Measurements from ENCODE around the gene SCLT1.
"Not testable (repeated sequence)": the region's sequence is repeated elsewhere in the genome, so short reads cannot be mapped to it uniquely, and the experiment has no call there.

SCLT1 gene

GRCh38 chr4:129069537-129069936 is 23.8 kb downstream of the SCLT1 start:
- not testable (repeated sequence) for DNase-seq (ENCODE audit: low read depth)

- DNase-seq (ENCODE audit: low read depth) = peak; percentile 80
Measured at GRCh38 chr4:129064717-129065116, 28.6 kb downstream of the SCLT1 start.

- DNase-seq (ENCODE audit: low read depth) = no peak
Measured at GRCh38 chr4:129063640-129064039, 29.7 kb downstream of the SCLT1 start.

GRCh38 chr4:129062580-129062979 is 30.8 kb downstream of the SCLT1 start:
- no peak for DNase-seq (ENCODE audit: low read depth)

GRCh38 chr4:129059028-129059427 is 34.3 kb downstream of the SCLT1 start:
- no peak for DNase-seq (ENCODE audit: low read depth)

GRCh38 chr4:129046055-129046959 is 47.0 kb downstream of the SCLT1 start:
- DNase-seq (ENCODE audit: low read depth) = no peak

GRCh38 chr4:129043523-129043922 is 49.8 kb downstream of the SCLT1 start:
- peak; percentile 37 for DNase-seq (ENCODE audit: low read depth)

GRCh38 chr4:129040471-129040870 is 52.9 kb downstream of the SCLT1 start:
- no peak for DNase-seq (ENCODE audit: low read depth)

- no peak for DNase-seq (ENCODE audit: low read depth)
Measured at GRCh38 chr4:129037093-129037492, 56.2 kb downstream of the SCLT1 start.

GRCh38 chr4:129014566-129015509 is 78.5 kb downstream of the SCLT1 start:
- peak; percentile 4 for DNase-seq (ENCODE audit: low read depth)

GRCh38 chr4:129008096-129008495 is 85.2 kb downstream of the SCLT1 start:
- no peak for DNase-seq (ENCODE audit: low read depth)

GRCh38 chr4:128986908-128987307 is 106.4 kb downstream of the SCLT1 start:
- DNase-seq (ENCODE audit: low read depth) = no peak

GRCh38 chr4:128986019-128986418 is 107.3 kb downstream of the SCLT1 start:
- DNase-seq (ENCODE audit: low read depth) = no peak

GRCh38 chr4:128983771-128984485 is 109.4 kb downstream of the SCLT1 start:
- DNase-seq (ENCODE audit: low read depth) = no peak

GRCh38 chr4:128981377-128981776 is 112.0 kb downstream of the SCLT1 start:
- DNase-seq (ENCODE audit: low read depth) = no peak

GRCh38 chr4:128980816-128981326 is 112.5 kb downstream of the SCLT1 start:
- no peak for DNase-seq (ENCODE audit: low read depth)

- DNase-seq (ENCODE audit: low read depth) = peak; percentile 90
Measured at GRCh38 chr4:128979934-128980333, 113.4 kb downstream of the SCLT1 start.

- no peak for DNase-seq (ENCODE audit: low read depth)
Measured at GRCh38 chr4:128978985-128979384, 114.4 kb downstream of the SCLT1 start.

GRCh38 chr4:128974136-128974581 is 119.2 kb downstream of the SCLT1 start:
- DNase-seq (ENCODE audit: low read depth) = peak; percentile 46

- DNase-seq (ENCODE audit: low read depth) = no peak
Measured at GRCh38 chr4:128973384-128973783, 120.0 kb downstream of the SCLT1 start.

- no peak for DNase-seq (ENCODE audit: low read depth)
Measured at GRCh38 chr4:128961405-128961804, 131.9 kb downstream of the SCLT1 start.

- peak; percentile 61 for DNase-seq (ENCODE audit: low read depth)
Measured at GRCh38 chr4:128958194-128958593, 135.1 kb downstream of the SCLT1 start.
